ENCODE results near the gene PKNOX2. TPM values are rescaled to one million over a fixed set of nuclear protein-coding genes. Genes with fewer than 3 reads are reported as not detected.

PKNOX2 gene
- total RNA-seq, 4 donors from 2014 or later = 0.83 to 4.1 (median 2.5) TPM

GRCh38 chr11:125257190-125257579, 92.6 kb downstream of the PKNOX2 start:
- Histone ChIP-seq H3K27ac (replicated peaks in 1 of 4) (no peak overlapping the region), H3K27me3 (peaks cover 0 to 14% (median 0%) of the 10 kb centered on the region in 4 donors), H3K4me1 (peaks cover 0 to 20% (median 11%) of the 10 kb centered on the region in 4 donors), H3K4me3 (no peak overlapping the region), H3K9me3 (no peaks in the 10 kb centered on the region), H3K36me3 (no peaks in the 10 kb centered on the region)
- 91% methylated on average over 7 of the region's 7 CpGs for WGBS
- intact Hi-C loops (cut with DNase I) = no loop called here
- no peak for TF ChIP-seq CTCF (IDR thresholded peaks at IDR 0.05)
- TF ChIP-seq POLR2A (IDR thresholded peaks at IDR 0.05; ENCODE audit: low read depth) = no peak
- no peak for TF ChIP-seq EP300 (IDR thresholded peaks at IDR 0.05)
- no peak for TF ChIP-seq POLR2AphosphoS5 (IDR thresholded peaks at IDR 0.05)
- DNase-seq (ENCODE audit: extremely low spot score) = no peak

- intact Hi-C loops (cut with DNase I) = no loop called here
- 87% methylated on average over 4 of the region's 4 CpGs for WGBS
- peaks cover 0 to 26% (median 16%) of the 10 kb centered on the region in 4 donors for H3K4me1 ChIP-seq
- no peaks in the 10 kb centered on the region for H3K9me3 ChIP-seq
- no peak overlapping the region for H3K4me3 ChIP-seq
- no peak overlapping the region for H3K27ac ChIP-seq (replicated peaks in 1 of 4)
- DNase-seq (ENCODE audit: extremely low spot score) = no peak
- H3K27me3 ChIP-seq = peaks cover 0 to 19% (median 0%) of the 10 kb centered on the region in 4 donors
- no peaks in the 10 kb centered on the region for H3K36me3 ChIP-seq
- TF ChIP-seq POLR2A (IDR thresholded peaks at IDR 0.05; ENCODE audit: low read depth) = no peak
- TF ChIP-seq EP300 (IDR thresholded peaks at IDR 0.05) = no peak
- no peak for TF ChIP-seq POLR2AphosphoS5 (IDR thresholded peaks at IDR 0.05)
- no peak for TF ChIP-seq CTCF (IDR thresholded peaks at IDR 0.05)
These were observed 93.2 kb downstream of the PKNOX2 start for GRCh38 chr11:125257751-125258150.

GRCh38 chr11:125258291-125259032, 93.9 kb downstream of the PKNOX2 start:
- H3K4me1 ChIP-seq = peaks cover 7 to 33% (median 23%) of the 10 kb centered on the region in 4 donors

GRCh38 chr11:125261588-125261987, 97.0 kb downstream of the PKNOX2 start:
- Histone ChIP-seq H3K27me3 (peaks cover 0 to 40% (median 0%) of the 10 kb centered on the region in 4 donors), H3K4me3 (no peak overlapping the region), H3K9me3 (no peaks in the 10 kb centered on the region), H3K27ac (replicated peaks in 1 of 4) (no peak overlapping the region), H3K4me1 (peaks cover 11 to 34% (median 31%) of the 10 kb centered on the region in 4 donors), H3K36me3 (no peaks in the 10 kb centered on the region)
- TF ChIP-seq POLR2A (IDR thresholded peaks at IDR 0.05; ENCODE audit: low read depth) (no peak), CTCF (IDR thresholded peaks at IDR 0.05) (no peak), EP300 (IDR thresholded peaks at IDR 0.05) (no peak), POLR2AphosphoS5 (IDR thresholded peaks at IDR 0.05) (no peak)
- intact Hi-C loops (cut with DNase I) = no loop called here
- 81% methylated on average over 3 of the region's 4 CpGs for WGBS
- DNase-seq (ENCODE audit: extremely low spot score) = no peak

More at GRCh38 chr11:125258291-125259032, 93.9 kb downstream of the PKNOX2 start:
- no peaks in the 10 kb centered on the region for H3K9me3 ChIP-seq
- peaks cover 0 to 27% (median 0%) of the 10 kb centered on the region in 4 donors for H3K27me3 ChIP-seq
- H3K4me3 ChIP-seq = no peak overlapping the region
- intact Hi-C loops (cut with DNase I) = no loop called here
- 84% methylated on average over 8 of the region's 8 CpGs for WGBS
- no peak overlapping the region for H3K27ac ChIP-seq (replicated peaks in 1 of 4)
- TF ChIP-seq CTCF (IDR thresholded peaks at IDR 0.05) (no peak), EP300 (IDR thresholded peaks at IDR 0.05) (no peak), POLR2A (IDR thresholded peaks at IDR 0.05; ENCODE audit: low read depth) (no peak), POLR2AphosphoS5 (IDR thresholded peaks at IDR 0.05) (no peak)
- DNase-seq (ENCODE audit: extremely low spot score) = no peak
- no peaks in the 10 kb centered on the region for H3K36me3 ChIP-seq

Data from esophagus muscularis mucosa (tissue), 4 donors.